NT2/D1 (cell line): Measurements from ENCODE around the gene HOPX.

Experiments
- SUZ12 ChIP-seq: IDR thresholded peaks from 2 replicates; pipeline ENCODE4 v1.6.1; 2011; ENCODE audit not compliant: insufficient read length, insufficient read depth; ENCODE audit errors: extremely low read depth
- YY1 ChIP-seq: IDR thresholded peaks from 2 replicates; pipeline ENCODE4 v1.6.1; 2011; ENCODE audit not compliant: insufficient read length, insufficient read depth
- ZNF274 ChIP-seq: IDR thresholded peaks from 2 replicates; pipeline ENCODE4 v1.6.1; 2011; ENCODE audit warnings: mild to moderate bottlenecking, low read depth, low read length

DNA sequence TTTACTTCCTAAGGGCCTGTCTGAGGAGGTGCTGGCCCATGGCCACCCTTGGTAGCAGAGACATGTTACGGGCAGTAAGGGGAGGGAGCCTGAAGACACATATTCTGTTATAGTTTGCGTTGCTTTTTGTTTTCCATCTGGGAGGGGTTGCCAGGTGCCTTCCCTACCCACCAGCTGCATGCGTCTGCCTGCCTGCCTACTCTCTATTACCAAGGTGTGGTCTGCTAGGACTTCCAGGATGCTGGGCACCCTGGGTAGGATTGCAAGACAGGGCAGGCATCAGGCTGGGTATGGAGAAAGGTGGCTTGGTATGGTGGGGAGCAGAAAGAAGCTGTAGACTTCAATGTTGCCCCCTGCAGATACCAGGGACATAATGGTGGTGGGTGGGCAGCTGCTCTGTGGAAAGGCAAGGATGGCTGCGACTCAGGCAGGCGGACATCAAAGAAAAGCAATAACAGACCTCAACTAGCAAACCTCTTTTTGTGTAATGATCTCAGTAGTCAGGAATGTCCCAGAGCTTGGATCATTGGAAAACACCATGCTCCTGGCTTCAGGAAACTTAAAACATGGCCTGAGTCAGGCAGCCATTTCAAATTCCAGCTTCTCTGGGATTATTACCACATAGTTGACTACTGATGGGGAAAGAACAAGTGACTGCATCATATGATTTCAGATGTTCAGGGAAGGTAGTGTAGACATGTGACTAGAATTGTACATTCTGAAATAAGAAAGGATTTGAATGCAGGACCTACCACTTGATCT is 67.8 kb downstream of the HOPX start:
- TF ChIP-seq SUZ12 (no peak), ZNF274 (no peak), YY1 (no peak)
